HPDE6-E6E7 (cell line): ENCODE results near the gene HTT.

Source experiments
- DNase-seq: peaks from one replicate; pipeline ENCODE4 v3.0.0; 2011; ENCODE audit warnings: missing footprints; ENCODE audit errors: extremely low spot score

Gene HTT

DNA sequence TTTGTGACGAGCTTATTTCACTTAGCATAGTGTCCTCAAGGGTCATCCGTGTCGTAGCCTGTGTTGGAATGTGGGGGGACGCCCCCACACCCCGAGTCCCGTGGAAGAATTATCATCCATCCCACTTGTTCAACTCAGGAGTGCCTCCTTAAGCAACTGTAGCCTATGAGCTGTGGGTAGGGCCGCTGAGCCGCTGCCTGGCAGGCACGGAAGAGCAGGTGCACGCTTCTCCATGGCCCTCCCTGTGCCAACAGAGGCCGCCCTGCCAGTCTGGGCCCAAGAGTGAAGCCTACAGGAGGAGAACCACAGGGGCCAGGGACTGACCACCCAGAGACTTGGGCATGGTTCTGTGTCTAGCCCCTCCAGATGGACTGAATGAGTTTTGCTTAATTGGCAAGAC is 216.0 kb downstream of the HTT start:
- DNase-seq, result no peak

DNA sequence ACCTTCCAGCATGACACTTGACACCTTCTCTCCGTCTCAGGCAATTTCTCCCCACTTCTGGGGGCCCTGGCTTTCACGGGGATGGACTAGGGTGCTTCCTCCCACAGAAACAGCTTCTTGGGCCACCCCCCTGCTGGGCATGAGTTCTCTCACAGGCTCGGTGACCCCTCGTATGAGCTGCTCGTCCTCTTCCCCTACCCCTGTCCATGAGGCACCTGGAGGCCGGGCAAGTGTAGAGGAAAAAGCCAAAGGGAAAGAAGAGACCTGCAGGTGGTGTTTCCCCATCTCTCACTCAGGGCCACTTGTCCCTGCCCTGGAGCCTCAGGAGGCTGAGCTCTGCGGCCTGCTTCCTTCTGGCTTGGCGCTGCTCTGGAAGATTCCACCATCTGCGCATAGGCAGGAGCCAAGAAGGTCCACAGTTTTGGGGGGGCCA is 216.4 kb downstream of the HTT start:
- no peak for DNase-seq

DNA sequence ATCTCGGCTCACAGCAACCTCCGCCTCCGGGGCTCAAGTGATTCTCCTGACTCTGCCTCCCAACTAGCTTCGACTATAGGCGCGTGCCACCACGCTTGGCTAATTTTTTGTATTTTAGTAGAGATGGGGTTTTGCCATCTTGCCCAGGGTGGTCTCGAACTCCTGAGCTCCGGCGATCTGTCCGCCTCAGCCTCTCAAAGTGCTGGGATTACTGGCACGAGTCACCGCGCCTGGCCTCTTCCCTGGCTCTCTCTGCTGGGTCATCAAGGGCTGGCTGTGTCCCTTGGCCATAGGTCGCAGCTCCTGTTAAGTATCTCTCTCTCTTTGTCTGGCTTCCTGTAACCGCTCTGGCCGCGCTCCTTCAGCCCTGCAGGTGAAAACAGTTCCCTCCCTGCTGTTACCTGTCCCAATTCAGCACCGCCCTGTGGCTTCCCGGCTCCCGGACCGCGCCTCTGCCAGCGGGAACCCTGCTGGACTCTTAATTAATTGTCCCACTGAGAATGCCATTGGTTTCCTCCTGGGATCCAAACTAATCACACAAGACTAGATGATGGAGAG is 217.0 kb downstream of the HTT start:
- DNase-seq, result peak; percentile 43

DNA sequence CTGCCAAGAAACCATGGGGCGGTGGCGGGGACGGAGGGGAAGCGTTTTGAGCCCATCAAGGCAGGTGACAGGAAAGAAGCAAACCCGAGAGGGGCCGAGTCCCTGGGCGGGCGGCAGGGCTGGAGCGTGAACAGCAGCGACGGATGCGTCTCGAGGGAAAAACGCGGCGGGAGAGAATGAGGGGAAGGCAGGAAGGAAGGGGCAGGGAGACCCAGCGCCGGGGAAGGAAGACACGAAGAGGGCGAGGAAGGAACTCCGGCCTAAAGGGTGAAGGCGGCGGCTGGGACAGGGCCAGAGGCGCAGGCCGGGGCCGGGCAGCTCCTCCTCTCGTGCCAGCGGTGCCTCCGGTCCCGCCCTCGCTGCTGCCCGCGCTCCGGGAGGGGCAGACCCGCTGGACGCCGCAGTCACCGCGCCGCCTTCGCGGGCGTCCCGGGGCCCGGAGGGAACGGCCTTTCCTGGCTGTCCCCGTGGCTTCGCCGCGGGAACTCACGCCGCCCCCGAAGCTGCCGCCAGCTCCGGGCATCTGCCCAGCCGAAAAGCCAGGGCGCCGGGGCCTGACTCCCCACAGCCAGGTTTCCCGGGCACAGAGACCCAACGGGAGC is 217.6 kb downstream of the HTT start:
- peak; percentile 52 for DNase-seq

DNA sequence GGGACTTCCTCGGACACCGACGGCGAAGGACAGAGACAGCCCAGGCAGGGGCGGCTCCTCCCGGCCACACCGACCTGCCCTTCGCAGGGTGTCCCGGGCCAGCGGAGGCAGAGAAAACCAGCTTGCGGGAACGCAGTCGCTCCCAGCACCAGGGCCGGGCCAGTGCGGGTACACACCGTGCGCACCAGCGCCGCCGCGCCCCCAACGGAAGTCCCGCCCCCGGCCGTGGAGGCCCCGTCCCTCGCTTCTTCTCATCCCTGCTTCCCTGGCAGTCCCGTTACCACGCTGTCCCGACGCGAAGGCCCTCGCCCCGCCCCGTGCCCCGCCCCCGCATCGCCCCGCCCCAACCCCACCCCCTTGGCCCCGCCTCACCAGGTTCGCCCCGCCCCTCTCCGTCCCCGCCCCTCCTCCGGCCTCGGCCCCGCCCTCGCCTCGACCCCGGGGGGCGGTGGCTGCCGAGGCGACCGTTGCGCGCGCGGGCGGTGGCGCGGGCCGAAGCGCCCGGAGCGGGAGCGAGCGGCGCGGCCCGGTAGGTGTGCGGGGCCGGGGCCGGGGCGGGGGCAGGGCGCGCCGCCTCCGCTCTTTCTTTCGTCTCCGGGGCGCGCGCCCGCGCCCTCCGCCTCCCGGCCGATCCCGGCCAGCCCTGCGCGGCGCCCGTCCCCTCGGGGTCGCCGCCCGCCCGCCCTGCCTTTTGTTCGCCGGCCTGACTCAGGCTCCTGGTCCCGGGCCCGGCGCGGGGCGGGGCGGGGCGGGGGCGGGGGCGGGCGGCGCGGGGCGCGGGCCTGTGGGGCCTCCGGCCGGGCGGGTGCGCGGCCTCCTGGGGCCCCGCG is 218.3 kb downstream of the HTT start, which contains the start of gene RGS12:
Gene RGS12 (plus strand): TSS at position 451 of the 830 bp plus-strand sequence. CDS start 23,150 bp downstream, outside the sequence.
- peak; percentile 99 for DNase-seq
